Sigmoid colon (tissue), 4 donors: ENCODE data around the gene DICER1.

Source experiments
- EP300 ChIP-seq, 4 donors: sonication (generic); formaldehyde crosslinking; IDR thresholded peaks; one replicate each; pipeline ENCODE4 v1.6.1; 2017; ENCODE audit warnings: antibody characterized with exemption in 4 of 4
- POLR2AphosphoS5 ChIP-seq, 4 donors: sonication (generic); formaldehyde crosslinking; IDR thresholded peaks; one replicate each; pipeline ENCODE4 v1.6.1; 2017; ENCODE audit warnings: antibody characterized with exemption in 4 of 4
- TF ChIP-seq, protein P1 (sequence below), 4 experiments: fragments of 450-650 bp in 3 of 4; fragments of 200-600 bp in 1 of 4; IDR thresholded peaks; one replicate each; pipeline ENCODE4 v1.5.1; 2016 to 2019; ENCODE audit warnings: antibody characterized with exemption in 4 of 4, mild to moderate bottlenecking in 3 of 4, moderate library complexity in 2 of 4

- TF ChIP-seq, protein P1, sequence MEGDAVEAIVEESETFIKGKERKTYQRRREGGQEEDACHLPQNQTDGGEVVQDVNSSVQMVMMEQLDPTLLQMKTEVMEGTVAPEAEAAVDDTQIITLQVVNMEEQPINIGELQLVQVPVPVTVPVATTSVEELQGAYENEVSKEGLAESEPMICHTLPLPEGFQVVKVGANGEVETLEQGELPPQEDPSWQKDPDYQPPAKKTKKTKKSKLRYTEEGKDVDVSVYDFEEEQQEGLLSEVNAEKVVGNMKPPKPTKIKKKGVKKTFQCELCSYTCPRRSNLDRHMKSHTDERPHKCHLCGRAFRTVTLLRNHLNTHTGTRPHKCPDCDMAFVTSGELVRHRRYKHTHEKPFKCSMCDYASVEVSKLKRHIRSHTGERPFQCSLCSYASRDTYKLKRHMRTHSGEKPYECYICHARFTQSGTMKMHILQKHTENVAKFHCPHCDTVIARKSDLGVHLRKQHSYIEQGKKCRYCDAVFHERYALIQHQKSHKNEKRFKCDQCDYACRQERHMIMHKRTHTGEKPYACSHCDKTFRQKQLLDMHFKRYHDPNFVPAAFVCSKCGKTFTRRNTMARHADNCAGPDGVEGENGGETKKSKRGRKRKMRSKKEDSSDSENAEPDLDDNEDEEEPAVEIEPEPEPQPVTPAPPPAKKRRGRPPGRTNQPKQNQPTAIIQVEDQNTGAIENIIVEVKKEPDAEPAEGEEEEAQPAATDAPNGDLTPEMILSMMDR (IDR thresholded peaks at IDR 0.05), result no peak
- TF ChIP-seq POLR2AphosphoS5 (IDR thresholded peaks at IDR 0.05) (no peak), EP300 (IDR thresholded peaks at IDR 0.05) (no peak)
These were observed 59.9 kb downstream of the DICER1 start for GRCh38 chr14:95097385-95097784.
